RPMI7951 (cell line): ENCODE data around the gene TMA7. TPM values are rescaled to one million over a fixed set of nuclear protein-coding genes. Genes with fewer than 3 reads are reported as not detected.
"Not testable (repeated sequence)": the region's sequence is repeated elsewhere in the genome, so short reads cannot be mapped to it uniquely, and the experiment has no call there.

Experiments
- DNase-seq: peaks from one replicate; pipeline ENCODE4 v3.0.0-alpha.2; 2012; ENCODE audit warnings: low read depth
- total RNA-seq: library from RNA; depleted of rRNA; stranded (reverse); fragments of >200 nt; shearing (Covaris generic); gene quantifications from 2 replicates; pipeline ENCODE4 v1.2.3, GENCODE V29; 2014

Gene TMA7
- total RNA-seq, 1 experiment from 2014 or later, result 726 TPM

- peak; percentile 76 for DNase-seq
Observed at GRCh38 chr3:48435774-48436476, 4.1 kb upstream of the TMA7 start.

GRCh38 chr3:48436477-48436787 lies 3.6 kb upstream of the TMA7 start:
- DNase-seq, result no peak

- no peak for DNase-seq
Observed at GRCh38 chr3:48436855-48437254, 3.2 kb upstream of the TMA7 start.

GRCh38 chr3:48437812-48438211 lies 2.2 kb upstream of the TMA7 start:
- no peak for DNase-seq

GRCh38 chr3:48440590-48440958 lies 517 bp downstream of the TMA7 start:
- DNase-seq, result peak; percentile 19

- DNase-seq, result no peak
Observed at GRCh38 chr3:48441940-48442339, 1.9 kb downstream of the TMA7 start.

GRCh38 chr3:48445277-48445882 lies 5.3 kb downstream of the TMA7 start:
- DNase-seq, result no peak

- DNase-seq, result no peak
Observed at GRCh38 chr3:48446043-48446424, 6.0 kb downstream of the TMA7 start.

- DNase-seq, result peak; percentile 90
Observed at GRCh38 chr3:48446425-48447193, 6.6 kb downstream of the TMA7 start, which contains the start of gene ATRIP. TSS of gene ATRIP (plus strand) at chr3:48446737. CDS start at chr3:48446846, 109 bp downstream.

- DNase-seq, result no peak
Observed at GRCh38 chr3:48451270-48451669, 11.2 kb downstream of the TMA7 start.

GRCh38 chr3:48456456-48456855 lies 16.4 kb downstream of the TMA7 start:
- no peak for DNase-seq

- no peak for DNase-seq
Observed at GRCh38 chr3:48459331-48459730, 19.3 kb downstream of the TMA7 start.

- no peak for DNase-seq
Observed at GRCh38 chr3:48459773-48460516, 19.9 kb downstream of the TMA7 start.

- no peak for DNase-seq
Observed at GRCh38 chr3:48460517-48460902, 20.5 kb downstream of the TMA7 start.

- DNase-seq, result not testable (repeated sequence)
Observed at GRCh38 chr3:48461767-48462166, 21.7 kb downstream of the TMA7 start.

- no peak for DNase-seq
Observed at GRCh38 chr3:48463703-48464102, 23.6 kb downstream of the TMA7 start.

GRCh38 chr3:48464713-48465221 lies 24.7 kb downstream of the TMA7 start:
- no peak for DNase-seq

GRCh38 chr3:48465237-48465530 lies 25.1 kb downstream of the TMA7 start:
- DNase-seq, result no peak

GRCh38 chr3:48465531-48466378 lies 25.7 kb downstream of the TMA7 start:
- DNase-seq, result peak; percentile 100

GRCh38 chr3:48466386-48467109 lies 26.5 kb downstream of the TMA7 start:
- peak; percentile 34 for DNase-seq

GRCh38 chr3:48467110-48467454 lies 27.0 kb downstream of the TMA7 start:
- DNase-seq, result no peak
